Measurements from ENCODE around the gene RTRAF.
A peak's percentile ranks its signal among the peaks of the same experiment; 100 is the strongest.

Gene RTRAF

GRCh38 chr14:52049721-52050588 lies 60.6 kb downstream of the RTRAF start:
- no peak for DNase-seq (ENCODE audit: low read depth in 2 of 2)
- H3K4me3 ChIP-seq (replicated peaks in 1 of 2; ENCODE audit: low read depth in 2 of 2, low read length in 2 of 2): no peak overlapping the region
- no peak for TF ChIP-seq CTCF (IDR thresholded peaks at IDR 0.05; ENCODE audit: low read depth, low read length)

GRCh38 chr14:52051251-52051650 lies 61.9 kb downstream of the RTRAF start:
- no peak overlapping the region for H3K4me3 ChIP-seq (replicated peaks in 1 of 2; ENCODE audit: low read depth in 2 of 2, low read length in 2 of 2)
- DNase-seq (ENCODE audit: low read depth in 2 of 2): peak in 1 of 2 donors; percentile 20
- TF ChIP-seq CTCF (IDR thresholded peaks at IDR 0.05; ENCODE audit: low read depth, low read length): no peak

- TF ChIP-seq CTCF (IDR thresholded peaks at IDR 0.05; ENCODE audit: low read depth, low read length): no peak
- peak; percentile 38 to 67 for DNase-seq (ENCODE audit: low read depth in 2 of 2)
- no peak overlapping the region for H3K4me3 ChIP-seq (replicated peaks in 1 of 2; ENCODE audit: low read depth in 2 of 2, low read length in 2 of 2)
Observed at GRCh38 chr14:52051871-52052270, 62.5 kb downstream of the RTRAF start.

- no peak for TF ChIP-seq CTCF (IDR thresholded peaks at IDR 0.05; ENCODE audit: low read depth, low read length)
- DNase-seq (ENCODE audit: low read depth in 2 of 2): peak; percentile 90 to 93
- no peak overlapping the region for H3K4me3 ChIP-seq (replicated peaks in 1 of 2; ENCODE audit: low read depth in 2 of 2, low read length in 2 of 2)
Observed at GRCh38 chr14:52052288-52052943, 63.1 kb downstream of the RTRAF start.

GRCh38 chr14:52053044-52053443 lies 63.7 kb downstream of the RTRAF start:
- peak; percentile 69 to 73 for DNase-seq (ENCODE audit: low read depth in 2 of 2)
- TF ChIP-seq CTCF (IDR thresholded peaks at IDR 0.05; ENCODE audit: low read depth, low read length): no peak
- H3K4me3 ChIP-seq (replicated peaks in 1 of 2; ENCODE audit: low read depth in 2 of 2, low read length in 2 of 2): no peak overlapping the region

GRCh38 chr14:52054678-52055077 lies 65.3 kb downstream of the RTRAF start:
- H3K4me3 ChIP-seq (replicated peaks in 1 of 2; ENCODE audit: low read depth in 2 of 2, low read length in 2 of 2): no peak overlapping the region
- no peak for DNase-seq (ENCODE audit: low read depth in 2 of 2)
- no peak for TF ChIP-seq CTCF (IDR thresholded peaks at IDR 0.05; ENCODE audit: low read depth, low read length)

All from cardiac fibroblast (primary cell).